Keratinocyte (primary cell): Measurements from ENCODE around the gene EGF.

ENCODE experiments used
- EZH2 ChIP-seq: IDR thresholded peaks from one replicate; pipeline ENCODE4 v1.6.1; 2012; ENCODE audit warnings: inconsistent platforms, mild to moderate bottlenecking, low read length, moderate library complexity
- TF ChIP-seq, protein P1 (sequence below), 3 experiments: IDR thresholded peaks in 1 of 3; conservative IDR thresholded peaks in 1 of 3; optimal IDR thresholded peaks in 1 of 3; 2 replicates in 2 of 3; 3 replicates in 1 of 3; pipeline versions ENCODE3 to v1.5.1; 2011; ENCODE audit warnings: low read length in 3 of 3, mild to moderate bottlenecking in 3 of 3, moderate library complexity in 2 of 3, control low read depth in 1 of 3, inconsistent platforms in 1 of 3; ENCODE audit not compliant: insufficient read depth in 2 of 3; ENCODE audit errors: extremely low read depth in 1 of 3

DNA sequence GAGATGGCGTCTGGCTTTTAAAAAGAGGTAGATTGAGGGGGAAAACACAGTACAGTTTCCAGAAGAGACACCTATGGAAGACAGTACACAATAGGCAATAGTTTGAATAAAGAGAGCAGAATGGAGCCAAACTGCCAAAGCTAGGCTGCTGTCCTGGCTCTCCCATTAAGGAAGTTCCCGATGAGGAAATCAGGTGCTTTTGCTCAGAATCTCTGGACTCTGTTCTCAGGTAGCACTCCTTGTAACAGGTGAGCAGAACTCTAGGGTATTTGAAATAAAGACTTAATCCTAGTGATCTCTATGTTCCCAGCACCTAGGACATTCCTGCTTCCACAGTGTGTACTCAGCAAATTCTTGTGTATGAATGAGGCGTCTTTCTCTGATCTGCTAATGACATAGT lies 1.6 kb downstream of the EGF start:
- TF ChIP-seq, protein P1, sequence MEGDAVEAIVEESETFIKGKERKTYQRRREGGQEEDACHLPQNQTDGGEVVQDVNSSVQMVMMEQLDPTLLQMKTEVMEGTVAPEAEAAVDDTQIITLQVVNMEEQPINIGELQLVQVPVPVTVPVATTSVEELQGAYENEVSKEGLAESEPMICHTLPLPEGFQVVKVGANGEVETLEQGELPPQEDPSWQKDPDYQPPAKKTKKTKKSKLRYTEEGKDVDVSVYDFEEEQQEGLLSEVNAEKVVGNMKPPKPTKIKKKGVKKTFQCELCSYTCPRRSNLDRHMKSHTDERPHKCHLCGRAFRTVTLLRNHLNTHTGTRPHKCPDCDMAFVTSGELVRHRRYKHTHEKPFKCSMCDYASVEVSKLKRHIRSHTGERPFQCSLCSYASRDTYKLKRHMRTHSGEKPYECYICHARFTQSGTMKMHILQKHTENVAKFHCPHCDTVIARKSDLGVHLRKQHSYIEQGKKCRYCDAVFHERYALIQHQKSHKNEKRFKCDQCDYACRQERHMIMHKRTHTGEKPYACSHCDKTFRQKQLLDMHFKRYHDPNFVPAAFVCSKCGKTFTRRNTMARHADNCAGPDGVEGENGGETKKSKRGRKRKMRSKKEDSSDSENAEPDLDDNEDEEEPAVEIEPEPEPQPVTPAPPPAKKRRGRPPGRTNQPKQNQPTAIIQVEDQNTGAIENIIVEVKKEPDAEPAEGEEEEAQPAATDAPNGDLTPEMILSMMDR (optimal IDR thresholded peaks at IDR 0.05 in 1 of 3, IDR thresholded peaks at IDR 0.05 in 1 of 3, conservative IDR thresholded peaks at IDR 0.05 in 1 of 3; ENCODE audit: extremely low read depth in 1 of 3, insufficient read depth in 2 of 3, low read length in 3 of 3) = no peak
- no peak for TF ChIP-seq EZH2
